CD8-positive, alpha-beta memory T cell (primary cell): Measurements from ENCODE around the gene TNIK. TPM values are rescaled to one million over a fixed set of nuclear protein-coding genes. Genes with fewer than 3 reads are reported as not detected.

Experiments used
- CTCF ChIA-PET: fragments of 350-600 bp; sonication (Branson Sonifier 250); formaldehyde crosslinking; loops from one replicate; lab custom pipeline; 2021; ENCODE audit warnings: antibody characterized with exemption; lab: Charles Lee
- POLR2A ChIA-PET: fragments of 350-600 bp; sonication (Branson Sonifier 250); formaldehyde crosslinking; loops from one replicate; lab custom pipeline; 2021; ENCODE audit warnings: antibody characterized with exemption; lab: Charles Lee
- DNase-seq, 5 donors: peaks; one replicate each; pipeline versions ENCODE4 v3.0.0 to v3.0.0-alpha.2; 2020 to 2022; ENCODE audit warnings: mixed read lengths in 1 of 5
- H3K27ac ChIP-seq: one replicate; pipeline ENCODE4 v1.7.0; 2013; ENCODE audit warnings: low read depth, mild to moderate bottlenecking, low read length, moderate library complexity
- H3K27me3 ChIP-seq: 2 replicates; pipeline ENCODE4 v1.7.0; 2013; ENCODE audit warnings: low read length, mild to moderate bottlenecking; ENCODE audit not compliant: insufficient read depth, poor library complexity, severe bottlenecking
- H3K36me3 ChIP-seq: 2 replicates; pipeline ENCODE4 v1.7.0; 2013; ENCODE audit warnings: mild to moderate bottlenecking, low read length, moderate library complexity; ENCODE audit not compliant: insufficient read depth
- H3K4me1 ChIP-seq: 2 replicates; pipeline ENCODE4 v1.7.0; 2013; ENCODE audit warnings: mild to moderate bottlenecking, low read length, moderate library complexity; ENCODE audit not compliant: insufficient read depth
- H3K4me3 ChIP-seq: 2 replicates; pipeline ENCODE4 v1.7.0; 2013; ENCODE audit warnings: mild to moderate bottlenecking, low read length
- H3K9me3 ChIP-seq: 2 replicates; pipeline ENCODE4 v1.7.0; 2013; ENCODE audit warnings: mild to moderate bottlenecking, low read length
- H3K27ac Mint-ChIP-seq, 8 donors: one replicate each; pipeline ENCODE4 v1.8.0; 2020 to 2021; ENCODE audit warnings: mixed read lengths in 8 of 8, mild to moderate bottlenecking in 6 of 8, inconsistent platforms in 3 of 8, moderate library complexity in 3 of 8
- H3K27me3 Mint-ChIP-seq, 2 donors: one replicate each; pipeline ENCODE4 v1.8.0; 2020 to 2021; ENCODE audit warnings: mixed read lengths in 2 of 2, mild to moderate bottlenecking in 1 of 2, moderate library complexity in 1 of 2
- H3K36me3 Mint-ChIP-seq, 3 donors: one replicate each; pipeline ENCODE4 v1.8.0; 2020 to 2021; ENCODE audit warnings: mixed read lengths in 3 of 3, inconsistent platforms in 1 of 3, mild to moderate bottlenecking in 1 of 3
- H3K4me1 Mint-ChIP-seq, 3 donors: one replicate each; pipeline ENCODE4 v1.8.0; 2020 to 2021; ENCODE audit warnings: mixed read lengths in 3 of 3, inconsistent platforms in 1 of 3, mild to moderate bottlenecking in 1 of 3
- H3K4me3 Mint-ChIP-seq, 7 donors: one replicate each; pipeline ENCODE4 v1.8.0; 2020 to 2021; ENCODE audit warnings: mixed read lengths in 7 of 7, mild to moderate bottlenecking in 6 of 7, moderate library complexity in 4 of 7, inconsistent platforms in 2 of 7
- H3K9me3 Mint-ChIP-seq, 5 donors: one replicate each; pipeline ENCODE4 v1.8.0; 2020 to 2022; ENCODE audit warnings: mixed read lengths in 5 of 5, mild to moderate bottlenecking in 3 of 5, moderate library complexity in 2 of 5, inconsistent platforms in 1 of 5
- polyA plus RNA-seq: library from polyadenylated mRNA; unstranded; fragments of 300-500 nt; fragmentation: Illumina TruSeq; gene quantifications from one replicate; pipeline ENCODE4 v1.2.3, GENCODE V29; 2021
- total RNA-seq, 2 experiments: library from RNA; stranded (reverse); gene quantifications; one replicate each; pipeline ENCODE4 v1.2.3, GENCODE V29; 2021

The TNIK gene
- total and polyA plus RNA-seq, 3 experiments from 2014 or later, result 15.9 to 19.2 (median 17.7) TPM

DNA sequence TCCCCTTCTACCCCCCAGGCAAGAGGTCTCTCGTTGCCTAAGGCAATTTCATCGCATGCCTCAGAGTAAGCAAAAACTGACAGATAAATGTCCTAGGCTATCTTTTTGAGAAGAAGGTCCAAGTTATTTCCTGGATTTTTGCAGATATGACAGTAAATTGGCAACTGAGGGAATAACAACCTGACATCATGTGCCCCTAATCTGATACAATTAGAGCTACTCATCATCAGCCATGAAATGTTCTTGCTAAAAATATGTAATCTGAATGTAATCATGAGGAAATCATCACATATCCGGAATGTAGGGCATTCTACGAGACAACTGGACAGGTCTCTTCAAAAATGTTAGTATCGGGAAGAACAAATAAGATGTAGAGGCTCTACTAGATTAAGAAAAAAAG lies 44.1 kb downstream of the TNIK start:
- Histone ChIP-seq H3K4me3 (no peak overlapping the region), H3K4me1 (peaks cover 6% of the 10 kb centered on the region), H3K27me3 (no peaks in the 10 kb centered on the region), H3K9me3 (no peaks in the 10 kb centered on the region), H3K27ac (no peak overlapping the region), H3K36me3 (no peaks in the 10 kb centered on the region)
- CTCF ChIA-PET, result interaction anchor here (0.6 to 0.7 kb wide), 2 partner anchors 9 to 430 kb away, joined by 3 read pairs; no protein-coding TSS in a partner anchor
- no peaks in the 10 kb centered on the region for H3K9me3 Mint-ChIP-seq
- DNase-seq, result no peak
- POLR2A ChIA-PET, result no interaction called here
- peaks cover 0 to 4% (median 4%) of the 10 kb centered on the region in 3 donors for H3K36me3 Mint-ChIP-seq
- H3K27me3 Mint-ChIP-seq, result no peaks in the 10 kb centered on the region
- no peak overlapping the region for H3K27ac Mint-ChIP-seq
- H3K4me3 Mint-ChIP-seq, result no peak overlapping the region
- peaks cover 64 to 92% (median 85%) of the 10 kb centered on the region in 3 donors for H3K4me1 Mint-ChIP-seq

DNA sequence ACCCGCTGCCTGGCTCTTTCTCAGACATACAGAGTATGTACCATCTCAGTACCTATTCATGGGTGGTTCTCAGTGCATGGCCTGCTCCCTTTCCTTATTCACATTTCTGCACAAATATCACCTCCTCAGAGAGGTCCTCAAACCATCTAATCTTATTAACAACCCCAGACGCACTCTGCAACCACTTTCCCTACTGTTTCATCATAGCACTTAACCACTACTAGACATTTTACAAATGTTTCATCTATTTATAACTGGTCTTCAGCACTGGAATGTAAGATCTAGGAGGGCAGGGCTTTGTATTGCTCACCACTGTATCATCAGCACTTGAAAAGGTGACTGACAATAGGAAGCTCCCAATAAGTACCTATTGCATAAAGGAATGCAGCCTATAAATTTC lies 45.1 kb downstream of the TNIK start:
- no peak for DNase-seq
- Mint-ChIP-seq H3K27me3 (no peaks in the 10 kb centered on the region), H3K9me3 (no peaks in the 10 kb centered on the region), H3K27ac (peak overlapping the region in 2 of 8 donors; percentile 28 to 49), H3K36me3 (peaks cover 0 to 4% (median 4%) of the 10 kb centered on the region in 3 donors), H3K4me1 (peaks cover 59 to 86% (median 79%) of the 10 kb centered on the region in 3 donors), H3K4me3 (peak overlapping the region in 1 of 7 donors; percentile 18)
- CTCF ChIA-PET, result interaction anchor here (0.7 to 1.7 kb wide), 2 partner anchors 31 to 429 kb away, joined by 3 to 4 read pairs; no protein-coding TSS in a partner anchor
- Histone ChIP-seq H3K36me3 (no peaks in the 10 kb centered on the region), H3K4me3 (no peak overlapping the region), H3K9me3 (no peaks in the 10 kb centered on the region), H3K4me1 (peaks cover 6% of the 10 kb centered on the region), H3K27ac (no peak overlapping the region), H3K27me3 (no peaks in the 10 kb centered on the region)
- POLR2A ChIA-PET, result no interaction called here

DNA sequence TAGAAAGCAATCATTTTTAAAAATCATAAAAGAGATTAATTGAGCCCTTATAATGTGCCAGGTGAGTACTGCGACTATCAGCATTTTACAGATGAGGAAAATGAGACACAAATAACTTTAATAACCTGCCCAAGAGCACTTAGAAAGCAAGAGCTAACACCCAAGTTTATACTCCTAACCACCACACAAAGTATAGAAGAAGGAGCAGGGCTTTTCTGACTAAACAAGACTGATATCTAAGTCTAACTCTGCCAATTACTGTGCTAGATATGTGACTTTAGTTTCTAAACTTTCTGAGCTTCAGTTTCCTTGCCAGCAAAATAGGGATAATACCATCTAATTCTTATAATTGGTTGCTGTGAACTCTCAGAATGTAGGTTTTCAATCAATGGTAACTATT lies 47.7 kb downstream of the TNIK start:
- no peak overlapping the region for H3K4me3 ChIP-seq
- peaks cover 0 to 4% (median 4%) of the 10 kb centered on the region in 3 donors for H3K36me3 Mint-ChIP-seq
- ChIA-PET CTCF (no interaction called here), POLR2A (interaction anchor here (0.5 kb wide), 1 partner anchor 48 kb away, joined by 7 read pairs; the partner anchor contains the start of gene TNIK)
- no peaks in the 10 kb centered on the region for H3K27me3 Mint-ChIP-seq
- H3K4me1 ChIP-seq, result peaks cover 19% of the 10 kb centered on the region
- DNase-seq, result no peak
- H3K27me3 ChIP-seq, result no peaks in the 10 kb centered on the region
- peaks cover 68 to 86% (median 81%) of the 10 kb centered on the region in 3 donors for H3K4me1 Mint-ChIP-seq
- H3K4me3 Mint-ChIP-seq, result peak overlapping the region in 1 of 7 donors; percentile 30
- peak overlapping the region in 6 of 8 donors; percentile 5 to 86 (median 28) for H3K27ac Mint-ChIP-seq
- no peaks in the 10 kb centered on the region for H3K9me3 ChIP-seq
- no peaks in the 10 kb centered on the region for H3K9me3 Mint-ChIP-seq
- no peaks in the 10 kb centered on the region for H3K36me3 ChIP-seq
- no peak overlapping the region for H3K27ac ChIP-seq

DNA sequence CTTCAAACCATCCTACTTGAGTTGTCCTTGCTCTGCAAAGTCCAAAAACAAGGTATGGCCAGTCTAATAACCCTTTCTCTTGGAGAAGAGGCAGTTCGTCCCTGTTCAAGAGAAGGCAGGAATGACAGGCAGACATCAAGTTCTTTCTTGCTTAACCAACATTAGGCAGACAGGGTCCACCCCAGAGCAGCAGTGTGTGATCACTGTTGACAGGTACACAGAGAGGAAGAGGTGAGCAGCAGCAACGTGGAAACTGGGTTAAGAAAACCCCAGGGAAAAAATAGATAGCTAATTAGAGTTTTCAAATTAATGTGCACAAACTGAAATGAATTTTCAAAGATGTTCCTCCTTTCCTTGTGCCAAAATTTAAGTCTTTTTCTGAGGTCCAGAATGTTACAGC lies 48.2 kb downstream of the TNIK start:
- Histone ChIP-seq H3K9me3 (no peaks in the 10 kb centered on the region), H3K27ac (no peak overlapping the region), H3K4me3 (no peak overlapping the region), H3K36me3 (no peaks in the 10 kb centered on the region), H3K4me1 (peaks cover 22% of the 10 kb centered on the region), H3K27me3 (no peaks in the 10 kb centered on the region)
- Mint-ChIP-seq H3K4me3 (peak overlapping the region in 1 of 7 donors; percentile 30), H3K27ac (peak overlapping the region in 5 of 8 donors; percentile 5 to 86 (median 17)), H3K9me3 (no peaks in the 10 kb centered on the region), H3K27me3 (no peaks in the 10 kb centered on the region), H3K4me1 (peaks cover 69 to 86% (median 82%) of the 10 kb centered on the region in 3 donors), H3K36me3 (peaks cover 0 to 5% (median 4%) of the 10 kb centered on the region in 3 donors)
- POLR2A ChIA-PET, result no interaction called here
- DNase-seq, result no peak
- CTCF ChIA-PET, result no interaction called here

DNA sequence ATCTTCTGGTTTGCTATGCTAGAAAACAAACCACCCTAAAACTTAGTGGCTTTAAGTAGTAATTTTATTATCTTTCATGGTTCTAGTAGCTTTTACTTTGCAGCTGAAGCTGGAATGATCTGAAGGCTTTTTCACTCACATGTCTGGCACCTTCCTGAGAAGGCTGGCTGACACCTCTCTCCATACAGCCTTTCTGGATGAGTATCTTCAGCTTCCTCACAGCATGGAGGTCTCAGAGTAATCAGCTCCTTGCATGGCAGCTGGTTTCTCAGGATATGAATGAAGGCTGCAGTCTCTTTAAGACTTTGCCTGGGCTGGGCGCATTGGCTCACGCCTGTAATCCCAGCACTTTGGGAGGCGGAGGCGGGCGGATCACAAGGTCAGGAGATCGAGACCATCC lies 50.0 kb downstream of the TNIK start:
- Mint-ChIP-seq H3K9me3 (no peaks in the 10 kb centered on the region), H3K4me3 (peak overlapping the region in 1 of 7 donors; percentile 17), H3K4me1 (peaks cover 69 to 89% (median 81%) of the 10 kb centered on the region in 3 donors), H3K36me3 (peaks cover 0 to 9% (median 7%) of the 10 kb centered on the region in 3 donors), H3K27me3 (no peaks in the 10 kb centered on the region), H3K27ac (peak overlapping the region in 2 of 8 donors; percentile 3 to 34)
- H3K9me3 ChIP-seq, result no peaks in the 10 kb centered on the region
- no peak overlapping the region for H3K27ac ChIP-seq
- POLR2A ChIA-PET, result interaction anchor here (0.6 kb wide), 1 partner anchor 49 kb away, joined by 6 read pairs; no protein-coding TSS in a partner anchor
- CTCF ChIA-PET, result no interaction called here
- DNase-seq, result no peak
- H3K27me3 ChIP-seq, result no peaks in the 10 kb centered on the region
- H3K4me3 ChIP-seq, result no peak overlapping the region
- H3K36me3 ChIP-seq, result no peaks in the 10 kb centered on the region
- peaks cover 27% of the 10 kb centered on the region for H3K4me1 ChIP-seq

DNA sequence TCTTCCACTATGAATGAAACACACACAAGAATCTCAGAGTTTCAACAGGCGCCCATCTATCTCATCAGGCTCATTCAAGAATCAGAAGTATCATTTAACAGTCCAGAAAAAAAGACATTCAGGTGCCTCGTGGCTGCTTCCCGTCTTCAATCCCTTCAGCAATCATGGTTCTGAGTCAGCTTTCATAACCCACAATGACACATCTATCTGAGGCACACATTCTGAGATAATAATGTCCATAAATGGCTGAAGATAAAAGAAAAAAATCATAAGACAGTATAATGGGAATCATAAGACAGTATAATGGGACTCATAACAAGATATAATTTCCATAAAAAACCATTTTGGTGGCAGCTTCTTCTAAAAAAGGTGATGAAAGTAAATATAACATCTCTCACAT lies 52.4 kb downstream of the TNIK start:
- no peak overlapping the region for H3K27ac ChIP-seq
- peaks cover 0 to 11% (median 10%) of the 10 kb centered on the region in 3 donors for H3K36me3 Mint-ChIP-seq
- DNase-seq, result no peak
- no peaks in the 10 kb centered on the region for H3K36me3 ChIP-seq
- H3K27ac Mint-ChIP-seq, result peak overlapping the region in 3 of 8 donors; percentile 1 to 62 (median 53)
- ChIA-PET POLR2A (no interaction called here), CTCF (no interaction called here)
- peaks cover 26% of the 10 kb centered on the region for H3K4me1 ChIP-seq
- H3K9me3 ChIP-seq, result no peaks in the 10 kb centered on the region
- H3K4me3 Mint-ChIP-seq, result peak overlapping the region in 1 of 7 donors; percentile 21
- no peaks in the 10 kb centered on the region for H3K27me3 Mint-ChIP-seq
- peaks cover 65 to 88% (median 78%) of the 10 kb centered on the region in 3 donors for H3K4me1 Mint-ChIP-seq
- H3K4me3 ChIP-seq, result no peak overlapping the region
- no peaks in the 10 kb centered on the region for H3K9me3 Mint-ChIP-seq
- H3K27me3 ChIP-seq, result no peaks in the 10 kb centered on the region

DNA sequence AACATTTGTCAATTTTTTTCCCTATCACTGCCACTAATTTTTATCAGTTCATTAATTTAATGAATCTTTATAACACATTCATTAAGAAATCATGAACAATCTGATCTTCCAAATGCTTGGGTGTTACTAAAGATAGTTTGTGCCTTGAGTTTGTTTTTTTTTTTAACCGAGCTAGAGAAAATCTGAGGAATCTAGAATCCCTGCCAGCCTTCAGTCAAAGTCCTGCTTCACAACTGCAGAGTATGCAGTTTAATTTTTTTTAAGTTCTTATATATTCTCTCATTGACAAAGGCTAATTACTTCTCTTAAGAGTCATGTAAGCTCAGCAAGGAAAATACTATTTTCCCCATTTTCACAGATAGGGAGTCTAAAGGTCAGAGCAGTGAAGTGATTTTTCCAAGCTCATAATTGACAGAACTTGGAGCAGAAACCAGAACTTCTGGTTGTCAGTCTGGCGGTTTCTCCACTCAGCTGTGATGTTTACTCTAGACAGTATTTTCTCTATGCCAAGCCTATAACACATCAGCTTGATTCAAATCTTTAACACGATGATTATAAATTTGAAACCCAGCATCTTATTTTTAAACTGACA lies 55.7 kb downstream of the TNIK start:
- Histone ChIP-seq H3K27me3 (no peaks in the 10 kb centered on the region), H3K9me3 (no peaks in the 10 kb centered on the region), H3K27ac (no peak overlapping the region), H3K36me3 (no peaks in the 10 kb centered on the region), H3K4me3 (no peak overlapping the region), H3K4me1 (peaks cover 20% of the 10 kb centered on the region)
- peaks cover 71 to 93% (median 87%) of the 10 kb centered on the region in 3 donors for H3K4me1 Mint-ChIP-seq
- peaks cover 0 to 13% (median 11%) of the 10 kb centered on the region in 3 donors for H3K36me3 Mint-ChIP-seq
- no peaks in the 10 kb centered on the region for H3K9me3 Mint-ChIP-seq
- H3K27ac Mint-ChIP-seq, result peak overlapping the region in 1 of 8 donors; percentile 27
- no peak for DNase-seq
- ChIA-PET POLR2A (no interaction called here), CTCF (interaction anchor here (0.8 kb wide), 1 partner anchor 229 kb away, joined by 3 read pairs; no protein-coding TSS in a partner anchor)
- no peak overlapping the region for H3K4me3 Mint-ChIP-seq
- H3K27me3 Mint-ChIP-seq, result no peaks in the 10 kb centered on the region

DNA sequence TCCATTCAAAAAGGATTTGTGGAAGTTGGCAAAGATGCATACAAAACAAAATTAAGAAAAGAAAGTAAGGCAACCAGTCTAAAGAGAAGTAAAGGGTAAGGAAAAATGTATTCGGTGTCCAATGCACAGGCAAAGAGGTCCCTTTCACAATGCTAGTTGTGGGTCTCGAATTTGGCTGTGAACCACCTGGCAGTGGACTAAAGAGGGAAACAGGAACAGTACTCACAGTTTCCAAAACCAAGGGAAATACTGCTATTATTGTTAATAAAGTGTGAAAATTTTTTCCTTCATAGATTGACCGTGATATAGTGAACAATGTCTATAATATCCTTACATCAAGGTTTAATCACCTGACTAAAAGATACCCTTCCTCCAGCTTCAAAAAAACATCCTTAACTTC lies 57.9 kb downstream of the TNIK start:
- Mint-ChIP-seq H3K27ac (peak overlapping the region in 2 of 8 donors; percentile 3 to 28), H3K9me3 (no peaks in the 10 kb centered on the region), H3K27me3 (no peaks in the 10 kb centered on the region), H3K4me3 (no peak overlapping the region), H3K4me1 (peaks cover 65 to 93% (median 84%) of the 10 kb centered on the region in 3 donors), H3K36me3 (peaks cover 0 to 11% (median 7%) of the 10 kb centered on the region in 3 donors)
- Histone ChIP-seq H3K9me3 (no peaks in the 10 kb centered on the region), H3K27me3 (no peaks in the 10 kb centered on the region), H3K27ac (no peak overlapping the region), H3K4me3 (no peak overlapping the region), H3K36me3 (no peaks in the 10 kb centered on the region), H3K4me1 (peaks cover 12% of the 10 kb centered on the region)
- ChIA-PET POLR2A (interaction anchor here (0.7 kb wide), 1 partner anchor 147 kb away, joined by 3 read pairs; no protein-coding TSS in a partner anchor), CTCF (no interaction called here)
- DNase-seq, result no peak
